IPS-18a (cell line): ENCODE data around the gene LTB4R.

ENCODE experiments used
- H3K27ac ChIP-seq: one replicate; pipeline ENCODE4 v1.5.1; 2013; ENCODE audit warnings: low read length
- H3K27me3 ChIP-seq: one replicate; pipeline ENCODE4 v1.6.1; 2013; ENCODE audit warnings: mild to moderate bottlenecking, low read length; ENCODE audit not compliant: control insufficient read depth, insufficient read depth
- H3K36me3 ChIP-seq: one replicate; pipeline ENCODE4 v1.6.1; 2013; ENCODE audit warnings: low read depth, low read length; ENCODE audit not compliant: control insufficient read depth
- H3K4me1 ChIP-seq: one replicate; pipeline ENCODE4 v1.6.1; 2013; ENCODE audit warnings: low read depth, low read length; ENCODE audit not compliant: control insufficient read depth
- H3K4me3 ChIP-seq: one replicate; pipeline ENCODE4 v1.5.1; 2013; ENCODE audit warnings: low read length
- H3K9ac ChIP-seq: one replicate; pipeline ENCODE4 v1.6.1; 2013; ENCODE audit warnings: mild to moderate bottlenecking, low read length, moderate library complexity
- H3K9me3 ChIP-seq: one replicate; pipeline ENCODE4 v1.6.1; 2013; ENCODE audit warnings: low read depth, low read length; ENCODE audit not compliant: control insufficient read depth

The LTB4R gene

GRCh38 chr14:24280797-24281460 lies 30.4 kb upstream of the LTB4R start:
- no peak overlapping the region for H3K9ac ChIP-seq
- no peak overlapping the region for H3K27ac ChIP-seq
- no peaks in the 10 kb centered on the region for H3K4me1 ChIP-seq
- H3K27me3 ChIP-seq: no peaks in the 10 kb centered on the region
- H3K36me3 ChIP-seq: no peaks in the 10 kb centered on the region
- H3K4me3 ChIP-seq: no peak overlapping the region
- no peaks in the 10 kb centered on the region for H3K9me3 ChIP-seq

DNA sequence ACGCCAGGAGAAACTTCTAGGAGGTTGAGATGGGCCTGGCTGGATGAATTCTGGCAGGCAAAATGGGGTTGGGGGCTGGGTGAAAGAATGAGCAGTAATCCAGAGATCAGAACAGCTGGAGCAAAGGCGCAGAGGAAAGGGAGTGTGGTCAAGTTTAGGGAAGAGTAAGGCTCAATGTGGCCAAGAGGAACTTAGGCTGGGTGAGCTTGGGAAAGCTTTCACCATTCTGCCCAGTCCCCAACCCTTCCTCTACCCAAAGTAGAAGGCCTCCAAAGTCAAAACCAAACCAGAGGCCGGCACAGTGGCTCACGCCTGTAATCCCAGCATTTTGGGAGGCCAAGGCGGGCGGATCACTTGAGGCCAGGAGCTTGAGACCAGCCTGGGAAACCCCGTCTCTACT lies 29.7 kb upstream of the LTB4R start:
- H3K27ac ChIP-seq: no peak overlapping the region
- H3K9ac ChIP-seq: no peak overlapping the region
- H3K4me1 ChIP-seq: no peaks in the 10 kb centered on the region
- H3K4me3 ChIP-seq: no peak overlapping the region
- no peaks in the 10 kb centered on the region for H3K36me3 ChIP-seq
- no peaks in the 10 kb centered on the region for H3K27me3 ChIP-seq
- H3K9me3 ChIP-seq: no peaks in the 10 kb centered on the region

DNA sequence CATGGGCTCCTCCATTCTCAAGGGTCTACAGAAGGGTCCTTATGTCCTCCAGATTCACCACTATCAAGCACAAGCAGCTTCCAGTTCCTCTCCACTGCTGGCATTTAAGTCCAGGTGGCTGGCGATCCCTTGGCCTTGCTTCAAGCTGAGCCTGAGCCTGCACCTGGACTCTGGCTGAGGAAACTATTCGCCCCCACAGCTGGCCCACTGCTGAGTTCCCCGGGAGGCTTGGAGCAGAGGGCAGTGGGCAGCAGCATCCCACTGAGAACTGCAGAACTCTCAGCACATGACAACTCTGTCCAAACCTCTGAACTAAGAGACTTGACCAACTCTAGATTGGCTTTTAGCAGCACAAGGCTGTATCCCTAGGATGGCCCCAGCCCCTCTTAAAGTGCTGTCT lies 28.6 kb upstream of the LTB4R start:
- Histone ChIP-seq H3K9me3 (no peaks in the 10 kb centered on the region), H3K36me3 (no peaks in the 10 kb centered on the region), H3K27me3 (no peaks in the 10 kb centered on the region), H3K4me3 (no peak overlapping the region), H3K27ac (no peak overlapping the region), H3K9ac (no peak overlapping the region), H3K4me1 (no peaks in the 10 kb centered on the region)

GRCh38 chr14:24283796-24284460 lies 27.4 kb upstream of the LTB4R start:
- Histone ChIP-seq H3K9me3 (no peaks in the 10 kb centered on the region), H3K27me3 (no peaks in the 10 kb centered on the region), H3K4me1 (no peaks in the 10 kb centered on the region), H3K9ac (no peak overlapping the region), H3K36me3 (no peaks in the 10 kb centered on the region), H3K27ac (no peak overlapping the region), H3K4me3 (no peak overlapping the region)

GRCh38 chr14:24284501-24285035 lies 26.7 kb upstream of the LTB4R start:
- Histone ChIP-seq H3K36me3 (peaks cover 2% of the 10 kb centered on the region), H3K9ac (no peak overlapping the region), H3K27ac (no peak overlapping the region), H3K9me3 (no peaks in the 10 kb centered on the region), H3K4me1 (no peaks in the 10 kb centered on the region), H3K27me3 (no peaks in the 10 kb centered on the region), H3K4me3 (no peak overlapping the region)

- Histone ChIP-seq H3K4me3 (no peak overlapping the region), H3K4me1 (no peaks in the 10 kb centered on the region), H3K27ac (no peak overlapping the region), H3K9ac (no peak overlapping the region), H3K36me3 (peaks cover 9% of the 10 kb centered on the region), H3K9me3 (no peaks in the 10 kb centered on the region), H3K27me3 (no peaks in the 10 kb centered on the region)
Observed at GRCh38 chr14:24285351-24285750, 26.0 kb upstream of the LTB4R start.

GRCh38 chr14:24286996-24287395 lies 24.3 kb upstream of the LTB4R start:
- H3K4me3 ChIP-seq: no peak overlapping the region
- no peaks in the 10 kb centered on the region for H3K9me3 ChIP-seq
- no peaks in the 10 kb centered on the region for H3K27me3 ChIP-seq
- H3K4me1 ChIP-seq: no peaks in the 10 kb centered on the region
- H3K27ac ChIP-seq: no peak overlapping the region
- no peak overlapping the region for H3K9ac ChIP-seq
- peaks cover 9% of the 10 kb centered on the region for H3K36me3 ChIP-seq

- H3K4me1 ChIP-seq: no peaks in the 10 kb centered on the region
- H3K9me3 ChIP-seq: no peaks in the 10 kb centered on the region
- H3K9ac ChIP-seq: no peak overlapping the region
- no peak overlapping the region for H3K4me3 ChIP-seq
- no peak overlapping the region for H3K27ac ChIP-seq
- H3K36me3 ChIP-seq: peaks cover 9% of the 10 kb centered on the region
- H3K27me3 ChIP-seq: no peaks in the 10 kb centered on the region
Observed at GRCh38 chr14:24289649-24290280, 21.5 kb upstream of the LTB4R start.

DNA sequence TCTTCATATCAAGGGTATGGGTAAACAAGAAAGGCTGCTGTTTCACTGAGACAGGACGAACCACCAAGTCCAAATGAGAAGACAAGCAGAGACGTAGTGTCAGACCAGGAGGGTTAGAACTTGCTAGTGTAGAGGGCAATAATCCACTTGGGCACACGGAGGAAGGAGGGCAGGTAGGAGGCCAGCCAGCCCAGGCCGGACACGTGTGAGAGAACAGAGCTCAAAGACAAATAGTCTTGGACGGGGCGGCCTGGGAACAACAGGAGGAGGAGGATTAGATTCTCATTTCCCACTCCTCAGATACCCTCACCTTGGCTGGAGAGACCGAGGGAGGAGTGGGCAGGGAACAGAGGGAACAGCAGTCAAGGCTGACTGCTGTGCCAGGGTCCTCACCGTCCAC lies 20.6 kb upstream of the LTB4R start:
- no peaks in the 10 kb centered on the region for H3K9me3 ChIP-seq
- H3K4me3 ChIP-seq: no peak overlapping the region
- H3K36me3 ChIP-seq: peaks cover 12% of the 10 kb centered on the region
- no peak overlapping the region for H3K9ac ChIP-seq
- no peaks in the 10 kb centered on the region for H3K27me3 ChIP-seq
- H3K4me1 ChIP-seq: no peaks in the 10 kb centered on the region
- H3K27ac ChIP-seq: no peak overlapping the region

DNA sequence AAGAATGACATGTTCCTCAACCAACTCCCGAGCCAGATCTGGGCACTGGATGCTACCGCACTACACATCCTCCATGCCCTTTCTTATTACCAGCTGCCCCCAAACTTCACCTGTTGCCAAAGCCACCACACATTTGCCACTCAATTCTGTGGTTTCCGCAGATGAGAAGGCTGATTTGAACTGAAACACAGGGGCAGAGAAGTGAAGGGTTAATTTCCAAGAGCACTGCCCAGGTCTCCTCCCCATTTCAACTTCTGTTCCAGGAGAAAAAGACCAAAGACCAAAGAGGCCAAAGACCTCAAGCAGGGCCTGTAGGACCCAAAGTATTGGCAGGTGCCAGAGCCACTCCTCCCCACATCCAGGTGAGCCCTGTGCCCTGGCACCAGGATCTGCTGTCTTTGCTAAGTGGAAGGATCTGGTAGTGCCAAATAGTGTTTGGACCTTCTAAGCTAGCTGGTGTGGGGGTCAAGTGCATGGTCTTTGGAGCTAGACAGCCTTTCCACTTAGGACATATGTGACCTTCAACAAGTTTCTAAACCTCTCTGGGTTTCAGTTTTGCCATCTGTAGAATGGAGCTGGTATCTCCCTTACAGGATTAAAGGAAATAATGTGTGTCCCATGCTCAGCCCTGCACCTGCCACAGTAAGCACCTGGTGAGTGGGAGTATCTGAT lies 19.7 kb upstream of the LTB4R start:
- Histone ChIP-seq H3K4me3 (no peak overlapping the region), H3K9ac (no peak overlapping the region), H3K9me3 (no peaks in the 10 kb centered on the region), H3K27me3 (no peaks in the 10 kb centered on the region), H3K4me1 (no peaks in the 10 kb centered on the region), H3K27ac (no peak overlapping the region), H3K36me3 (peaks cover 14% of the 10 kb centered on the region)

- H3K4me3 ChIP-seq: no peak overlapping the region
- H3K9me3 ChIP-seq: no peaks in the 10 kb centered on the region
- H3K36me3 ChIP-seq: peaks cover 14% of the 10 kb centered on the region
- no peak overlapping the region for H3K9ac ChIP-seq
- no peak overlapping the region for H3K27ac ChIP-seq
- H3K4me1 ChIP-seq: no peaks in the 10 kb centered on the region
- H3K27me3 ChIP-seq: no peaks in the 10 kb centered on the region
Observed at GRCh38 chr14:24292118-24292807, 19.0 kb upstream of the LTB4R start.
